Measurements from ENCODE around the gene SPEF1. TPM values are rescaled to one million over a fixed set of nuclear protein-coding genes. Genes with fewer than 3 reads are reported as not detected.
A peak's percentile ranks its signal among the peaks of the same experiment; 100 is the strongest.

The SPEF1 gene
- total and polyA plus RNA-seq, 9 donors, result 0.43 to 27.9 (median 1.0) TPM; not detected in 3

DNA sequence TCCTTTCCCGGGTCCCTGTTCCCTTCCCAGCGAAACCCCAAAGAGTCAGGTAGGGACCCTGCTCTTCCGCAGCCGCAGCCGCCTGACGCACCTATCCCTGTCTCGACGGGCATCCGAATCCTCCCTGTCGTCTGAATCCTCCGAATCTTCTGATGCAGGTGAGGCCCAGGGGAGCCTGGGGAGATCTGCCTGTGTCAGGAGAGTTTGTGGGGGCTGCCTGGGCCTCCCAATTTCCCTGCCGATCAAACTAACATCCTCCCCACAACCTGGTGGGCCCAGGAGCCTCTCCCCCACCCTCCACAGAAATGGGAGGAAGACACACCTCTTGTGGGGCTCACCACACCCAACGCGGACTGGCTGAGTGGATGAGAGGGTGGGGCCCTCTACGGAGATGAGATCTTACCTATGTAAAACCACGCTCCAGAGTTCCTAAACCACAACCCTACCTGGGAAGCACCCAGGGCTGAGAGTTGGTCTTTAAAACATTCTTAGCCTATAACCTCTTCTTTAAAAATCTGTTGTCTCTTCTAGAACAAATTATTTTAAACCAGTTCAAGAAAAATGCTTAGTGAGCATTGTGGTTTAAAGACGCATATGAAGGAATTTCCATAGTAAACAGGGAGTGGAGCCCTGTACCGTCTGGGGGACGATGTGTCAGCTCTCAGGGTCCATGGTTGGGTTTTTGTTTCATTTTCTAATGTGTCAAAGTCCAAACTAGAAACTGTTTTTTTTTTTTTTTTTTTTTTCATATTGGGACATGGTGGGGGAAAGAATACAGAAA, 16.5 kb upstream of the SPEF1 start:
- WGBS, 3 donors, result 68 to 70% (median 69%) methylated on average over 19 of the region's 19 CpGs

DNA sequence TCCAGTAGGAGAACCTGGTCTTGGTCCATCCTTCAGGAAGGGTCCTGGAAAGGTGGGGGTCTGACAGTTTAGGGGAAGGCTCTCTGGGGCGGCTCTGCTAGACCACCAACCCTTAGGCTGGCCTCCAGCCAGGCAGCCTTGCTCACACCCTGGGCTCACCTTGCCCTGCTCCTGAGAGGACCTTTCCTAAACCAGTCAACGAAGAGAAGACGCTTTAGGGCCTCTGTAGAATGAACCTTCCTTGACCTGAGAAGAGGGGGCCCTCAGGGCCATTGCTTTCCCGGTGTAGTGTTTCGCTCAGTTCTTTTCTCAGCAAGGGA, 15.9 kb upstream of the SPEF1 start:
- intact Hi-C loops (cut with DNase I), result no loop called here
- WGBS, 3 donors, result 71 to 74% (median 73%) methylated on average over 5 of the region's 5 CpGs
- H3K27ac ChIP-seq, result peak overlapping the region; percentile 26 to 92
- no peaks in the 10 kb centered on the region for H3K9me3 ChIP-seq
- DNase-seq, result peak in 2 of 5 donors; percentile 51 to 52
- H3K4me3 ChIP-seq, result no peak overlapping the region
- no peaks in the 10 kb centered on the region for H3K27me3 ChIP-seq
- H3K36me3 ChIP-seq, result no peaks in the 10 kb centered on the region
- H3K4me1 ChIP-seq (ENCODE audit: insufficient read depth), result peaks cover 2% of the 10 kb centered on the region
- TF ChIP-seq, protein P1, sequence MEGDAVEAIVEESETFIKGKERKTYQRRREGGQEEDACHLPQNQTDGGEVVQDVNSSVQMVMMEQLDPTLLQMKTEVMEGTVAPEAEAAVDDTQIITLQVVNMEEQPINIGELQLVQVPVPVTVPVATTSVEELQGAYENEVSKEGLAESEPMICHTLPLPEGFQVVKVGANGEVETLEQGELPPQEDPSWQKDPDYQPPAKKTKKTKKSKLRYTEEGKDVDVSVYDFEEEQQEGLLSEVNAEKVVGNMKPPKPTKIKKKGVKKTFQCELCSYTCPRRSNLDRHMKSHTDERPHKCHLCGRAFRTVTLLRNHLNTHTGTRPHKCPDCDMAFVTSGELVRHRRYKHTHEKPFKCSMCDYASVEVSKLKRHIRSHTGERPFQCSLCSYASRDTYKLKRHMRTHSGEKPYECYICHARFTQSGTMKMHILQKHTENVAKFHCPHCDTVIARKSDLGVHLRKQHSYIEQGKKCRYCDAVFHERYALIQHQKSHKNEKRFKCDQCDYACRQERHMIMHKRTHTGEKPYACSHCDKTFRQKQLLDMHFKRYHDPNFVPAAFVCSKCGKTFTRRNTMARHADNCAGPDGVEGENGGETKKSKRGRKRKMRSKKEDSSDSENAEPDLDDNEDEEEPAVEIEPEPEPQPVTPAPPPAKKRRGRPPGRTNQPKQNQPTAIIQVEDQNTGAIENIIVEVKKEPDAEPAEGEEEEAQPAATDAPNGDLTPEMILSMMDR (IDR thresholded peaks at IDR 0.05), result no peak

More for the DNA sequence above, 16.5 kb upstream of the SPEF1 start:
- intact Hi-C loops (cut with DNase I), result no loop called here
- no peaks in the 10 kb centered on the region for H3K36me3 ChIP-seq
- H3K9me3 ChIP-seq, result no peaks in the 10 kb centered on the region
- H3K4me3 ChIP-seq, result no peak overlapping the region
- TF ChIP-seq EP300 (IDR thresholded peaks at IDR 0.05), result no peak
- no peak for TF ChIP-seq POLR2A (IDR thresholded peaks at IDR 0.05)
- TF ChIP-seq, protein P1 (IDR thresholded peaks at IDR 0.05), result no peak
- H3K27ac ChIP-seq, result peak overlapping the region in 1 of 2 donors; percentile 92
- H3K4me1 ChIP-seq (ENCODE audit: insufficient read depth), result peaks cover 2% of the 10 kb centered on the region
- H3K27me3 ChIP-seq, result no peaks in the 10 kb centered on the region
- DNase-seq, result peak in 1 of 5 donors; percentile 39

DNA sequence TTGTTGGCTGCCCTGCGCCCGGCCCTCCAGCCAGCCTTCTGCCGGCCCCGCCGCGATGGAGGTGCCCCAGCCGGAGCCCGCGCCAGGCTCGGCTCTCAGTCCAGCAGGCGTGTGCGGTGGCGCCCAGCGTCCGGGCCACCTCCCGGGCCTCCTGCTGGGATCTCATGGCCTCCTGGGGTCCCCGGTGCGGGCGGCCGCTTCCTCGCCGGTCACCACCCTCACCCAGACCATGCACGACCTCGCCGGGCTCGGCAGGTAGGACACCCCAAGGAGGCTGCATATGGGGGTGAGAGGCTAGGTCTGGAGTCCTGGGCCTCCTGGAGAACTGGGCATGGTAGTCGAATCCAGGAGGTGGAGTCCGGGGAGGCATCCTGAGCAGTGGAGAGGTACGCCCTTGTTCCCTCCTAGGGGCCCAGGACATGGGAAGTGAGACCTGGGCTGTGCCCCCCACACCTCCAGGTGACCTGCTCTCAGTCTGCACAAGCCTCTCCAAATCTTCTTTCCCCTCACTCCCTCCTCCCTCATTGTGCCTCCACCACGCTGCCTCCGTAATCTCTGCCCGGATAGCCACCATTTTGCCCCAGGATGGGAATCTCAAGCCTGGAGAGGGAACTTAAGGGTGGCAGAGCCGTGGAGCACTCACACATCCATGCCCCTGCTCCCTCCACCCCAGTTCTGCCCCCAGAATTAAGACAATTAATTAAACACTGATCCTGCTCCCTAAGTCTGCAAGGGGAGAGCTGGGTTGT, 15.4 kb upstream of the SPEF1 start:
- intact Hi-C loops (cut with DNase I), result no loop called here
- no peaks in the 10 kb centered on the region for H3K9me3 ChIP-seq
- H3K4me3 ChIP-seq, result peak overlapping the region; percentile 47
- H3K36me3 ChIP-seq, result no peaks in the 10 kb centered on the region
- H3K4me1 ChIP-seq (ENCODE audit: insufficient read depth), result peaks cover 2% of the 10 kb centered on the region
- 11 to 13% (median 12%) methylated on average over 30 to 33 of the region's 33 CpGs for WGBS, 3 donors
- no peak for TF ChIP-seq EP300 (IDR thresholded peaks at IDR 0.05)
- TF ChIP-seq POLR2A (IDR thresholded peaks at IDR 0.05), result no peak
- TF ChIP-seq, protein P1 (IDR thresholded peaks at IDR 0.05), result no peak
- peak overlapping the region; percentile 26 to 92 for H3K27ac ChIP-seq
- DNase-seq, result no peak
- H3K27me3 ChIP-seq, result no peaks in the 10 kb centered on the region

DNA sequence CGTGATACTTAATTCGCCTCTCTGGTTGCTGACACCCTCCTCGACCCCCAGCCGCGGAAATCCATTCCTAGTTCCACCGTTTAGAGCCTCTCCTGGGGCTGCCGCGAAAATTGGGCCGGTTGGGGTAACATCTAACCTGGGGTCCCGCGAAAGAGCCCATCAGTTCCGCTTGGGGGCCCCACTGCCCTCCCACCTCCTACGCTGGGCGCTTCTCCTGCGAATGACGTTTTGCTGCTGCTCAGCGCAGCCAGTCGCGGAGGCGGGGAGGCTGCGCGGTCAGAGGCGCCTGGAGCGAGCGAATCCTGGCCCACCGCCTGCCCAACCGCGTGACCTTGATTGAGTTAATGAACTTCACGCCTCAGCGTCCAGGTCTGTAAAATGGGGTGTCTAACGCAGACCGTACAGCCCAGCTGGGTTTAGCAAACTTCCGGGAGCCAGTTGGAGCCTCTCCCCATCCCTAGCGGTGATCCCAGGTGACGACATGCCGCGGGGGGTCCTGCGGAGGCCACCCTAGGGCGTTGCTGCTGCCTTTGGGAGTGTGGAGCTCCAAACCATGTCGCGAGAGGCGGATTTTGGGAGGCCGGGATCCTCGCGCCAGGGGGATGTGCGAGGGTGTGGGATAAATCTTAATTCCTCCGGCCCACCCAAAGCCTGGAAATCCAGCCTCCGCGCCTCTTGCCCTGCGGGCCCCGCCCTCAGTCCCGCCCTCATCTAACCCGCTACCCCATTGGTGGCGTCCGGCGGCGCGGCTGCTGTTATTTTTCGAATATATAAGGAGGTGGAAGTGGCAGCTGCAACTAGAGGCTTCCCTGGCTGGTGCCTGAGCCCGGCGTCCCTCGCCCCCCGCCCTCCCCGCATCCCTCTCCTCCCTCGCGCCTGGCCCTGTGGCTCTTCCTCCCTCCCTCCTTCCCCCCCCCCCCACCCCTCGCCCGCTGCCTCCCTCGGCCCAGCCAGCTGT, 14.5 kb upstream of the SPEF1 start, which contains the start of gene CDC25B:
CDC25B (plus strand) TSS at position 800 of the 958 bp plus-strand sequence. CDS start 222 bp downstream, outside the sequence.
- Histone ChIP-seq H3K9me3 (no peaks in the 10 kb centered on the region), H3K27ac (peak within 1 kb of the TSS; percentile 85 to 92), H3K36me3 (no peaks in the 10 kb centered on the region), H3K4me3 (peak within 1 kb of the TSS; percentile 47), H3K27me3 (no peaks in the 10 kb centered on the region), H3K4me1 (ENCODE audit: insufficient read depth) (peaks cover 2% of the 10 kb centered on the region)
- intact Hi-C loops (cut with DNase I), result no loop called here
- TF ChIP-seq POLR2A (IDR thresholded peaks at IDR 0.05) (peak; percentile 63), EP300 (IDR thresholded peaks at IDR 0.05) (no peak)
- TF ChIP-seq, protein P1 (IDR thresholded peaks at IDR 0.05), result peak in 2 of 3 donors; percentile 78 to 86
- peak; percentile 94 to 96 (median 94) for DNase-seq
- 1% methylated on average over 62 to 69 of the region's 69 CpGs for WGBS, 3 donors
